Measurements from ENCODE around the gene TRAM2.

DNA sequence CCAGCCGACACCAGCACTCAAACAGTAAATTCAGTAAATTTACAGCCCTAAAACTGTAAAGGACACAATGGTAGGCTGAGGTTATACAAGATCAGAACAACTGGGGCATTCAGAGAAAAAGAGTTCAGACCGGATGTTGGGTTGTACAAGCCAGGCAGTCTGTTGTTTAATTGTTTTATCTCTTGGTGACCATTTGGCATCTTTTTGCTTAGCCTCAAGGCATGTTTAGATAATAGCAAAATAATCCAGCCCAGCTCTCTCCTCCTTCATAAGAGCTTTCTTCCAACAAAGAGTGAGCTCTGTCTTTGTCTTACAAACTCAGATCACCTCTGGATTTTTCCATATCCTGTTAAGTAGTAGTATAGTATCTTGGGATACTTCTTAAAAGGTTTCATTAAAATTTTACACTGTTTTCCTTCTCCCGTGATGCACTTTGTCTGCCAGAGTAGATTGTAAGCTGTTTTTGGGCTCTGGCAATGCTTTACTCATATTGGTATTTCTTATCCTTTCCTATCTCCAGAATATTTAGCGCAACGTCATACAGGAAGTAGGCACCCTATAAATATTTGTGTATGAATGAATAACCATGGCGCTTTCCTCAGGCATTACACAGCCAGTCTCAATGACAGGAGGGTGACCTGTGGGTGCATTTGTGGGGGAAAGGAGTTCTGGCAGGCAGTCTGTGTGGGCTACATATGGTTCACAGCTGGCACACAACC, 35.6 kb upstream of the TRAM2 start:
- no peak for TF ChIP-seq POLR2A (IDR thresholded peaks at IDR 0.05)
- TF ChIP-seq, protein P1, sequence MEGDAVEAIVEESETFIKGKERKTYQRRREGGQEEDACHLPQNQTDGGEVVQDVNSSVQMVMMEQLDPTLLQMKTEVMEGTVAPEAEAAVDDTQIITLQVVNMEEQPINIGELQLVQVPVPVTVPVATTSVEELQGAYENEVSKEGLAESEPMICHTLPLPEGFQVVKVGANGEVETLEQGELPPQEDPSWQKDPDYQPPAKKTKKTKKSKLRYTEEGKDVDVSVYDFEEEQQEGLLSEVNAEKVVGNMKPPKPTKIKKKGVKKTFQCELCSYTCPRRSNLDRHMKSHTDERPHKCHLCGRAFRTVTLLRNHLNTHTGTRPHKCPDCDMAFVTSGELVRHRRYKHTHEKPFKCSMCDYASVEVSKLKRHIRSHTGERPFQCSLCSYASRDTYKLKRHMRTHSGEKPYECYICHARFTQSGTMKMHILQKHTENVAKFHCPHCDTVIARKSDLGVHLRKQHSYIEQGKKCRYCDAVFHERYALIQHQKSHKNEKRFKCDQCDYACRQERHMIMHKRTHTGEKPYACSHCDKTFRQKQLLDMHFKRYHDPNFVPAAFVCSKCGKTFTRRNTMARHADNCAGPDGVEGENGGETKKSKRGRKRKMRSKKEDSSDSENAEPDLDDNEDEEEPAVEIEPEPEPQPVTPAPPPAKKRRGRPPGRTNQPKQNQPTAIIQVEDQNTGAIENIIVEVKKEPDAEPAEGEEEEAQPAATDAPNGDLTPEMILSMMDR (IDR thresholded peaks at IDR 0.05): no peak

Data from right lobe of liver (tissue), 4 donors.